HepG2 (cell line): ENCODE measurements around the gene THRAP3. TPM values are rescaled to one million over a fixed set of nuclear protein-coding genes. Genes with fewer than 3 reads are reported as not detected.

Experiments
- BRCA1 ChIP-seq: sonication (generic); formaldehyde crosslinking; IDR thresholded peaks from 2 replicates; pipeline ENCODE4 v1.4.0; 2020; ENCODE audit warnings: missing genetic modification reagents
- CCDC6 ChIP-seq: sonication (generic); formaldehyde crosslinking; IDR thresholded peaks from 2 replicates; pipeline ENCODE4 v1.8.1; 2022; ENCODE audit warnings: mild to moderate bottlenecking, missing genetic modification reagents, moderate library complexity
- EEA1 ChIP-seq: sonication (generic); formaldehyde crosslinking; IDR thresholded peaks from 2 replicates; pipeline ENCODE4 v1.5.1; 2020; ENCODE audit warnings: mild to moderate bottlenecking, missing genetic modification reagents, borderline replicate concordance
- ETV6 ChIP-seq: sonication (generic); formaldehyde crosslinking; conservative IDR thresholded peaks from 2 replicates; pipeline ENCODE4 v1.4.0; 2020; ENCODE audit warnings: missing genetic modification reagents
- FIP1L1 ChIP-seq: fragments of 200-400 bp; formaldehyde crosslinking; IDR thresholded peaks from 2 replicates; pipeline ENCODE4 v1.6.1; 2018; ENCODE audit warnings: low read depth, mild to moderate bottlenecking, low read length, moderate library complexity, borderline replicate concordance; ENCODE audit not compliant: insufficient read depth
- FOXK1 ChIP-seq: sonication (generic); formaldehyde crosslinking; IDR thresholded peaks from 2 replicates; pipeline ENCODE4 v1.4.0; 2020; ENCODE audit warnings: low read depth, missing genetic modification reagents, borderline replicate concordance
- GTF2F1 ChIP-seq: fragments of 150-350 bp; IDR thresholded peaks from 2 replicates; pipeline ENCODE4 v1.6.1; 2014; ENCODE audit warnings: low read length
- HOXD1 ChIP-seq: sonication (generic); formaldehyde crosslinking; IDR thresholded peaks from 2 replicates; pipeline ENCODE4 v1.5.0; 2020; ENCODE audit warnings: missing genetic modification reagents
- MBD4 ChIP-seq: IDR thresholded peaks from 2 replicates; pipeline ENCODE4 v1.6.1; 2012; ENCODE audit warnings: low read length, inconsistent platforms, borderline replicate concordance
- MED1 ChIP-seq: sonication (generic); formaldehyde crosslinking; IDR thresholded peaks from 2 replicates; pipeline ENCODE4 v1.4.0; 2020; ENCODE audit warnings: missing genetic modification reagents
- RERE ChIP-seq: IDR thresholded peaks from 2 replicates; pipeline ENCODE4 v1.6.1; 2016; ENCODE audit warnings: low read depth, missing genetic modification reagents, missing compliant biosample characterization
- SAP130 ChIP-seq: IDR thresholded peaks from 2 replicates; pipeline ENCODE4 v1.6.1; 2016; ENCODE audit warnings: low read depth
- SMARCE1 ChIP-seq: fragments of 450-650 bp; IDR thresholded peaks from 2 replicates; pipeline ENCODE4 v1.6.1; 2017; ENCODE audit warnings: borderline replicate concordance
- ZFP36L1 ChIP-seq: sonication (generic); formaldehyde crosslinking; IDR thresholded peaks from 2 replicates; pipeline ENCODE4 v1.8.0; 2022; ENCODE audit warnings: mild to moderate bottlenecking, missing genetic modification reagents, moderate library complexity
- ZNF142 ChIP-seq: sonication (generic); formaldehyde crosslinking; IDR thresholded peaks from 2 replicates; pipeline ENCODE4 v1.4.0; 2020; ENCODE audit warnings: missing genetic modification reagents
- ZNF207 ChIP-seq: fragments of 450-650 bp; IDR thresholded peaks from 2 replicates; pipeline ENCODE4 v1.6.1; 2016; ENCODE audit warnings: antibody characterized with exemption, borderline replicate concordance
- ZNF30 ChIP-seq: sonication (generic); formaldehyde crosslinking; IDR thresholded peaks from 2 replicates; pipeline ENCODE4 v1.5.0; 2020; ENCODE audit warnings: mild to moderate bottlenecking, missing genetic modification reagents
- ZNF510 ChIP-seq: sonication (generic); formaldehyde crosslinking; IDR thresholded peaks from 2 replicates; pipeline ENCODE4 v1.4.0; 2020; ENCODE audit warnings: low read depth, mild to moderate bottlenecking, missing genetic modification reagents
- ZNF543 ChIP-seq: sonication (generic); formaldehyde crosslinking; IDR thresholded peaks from 2 replicates; pipeline ENCODE4 v1.4.0; 2020; ENCODE audit warnings: mild to moderate bottlenecking, missing genetic modification reagents
- ZNF570 ChIP-seq: sonication (generic); formaldehyde crosslinking; IDR thresholded peaks from 2 replicates; pipeline ENCODE4 v1.4.0; 2020; ENCODE audit warnings: mild to moderate bottlenecking, missing genetic modification reagents, borderline replicate concordance
- ZNF841 ChIP-seq: sonication (generic); formaldehyde crosslinking; IDR thresholded peaks from 2 replicates; pipeline ENCODE4 v1.8.1; 2023; ENCODE audit warnings: missing genetic modification reagents, borderline replicate concordance
- polyA plus RNA-seq, 8 experiments: library from polyadenylated mRNA; depleted of rRNA in 3 of 8; stranded (reverse) in 7 of 8; unstranded in 1 of 8; fragments of >200 nt; fragmentation: Illumina TruSeq in 4 of 8; extraction: Trizol in 4 of 8; gene quantifications; 2 replicates each; pipeline versions ENCODE4 v1.2.1 to v1.2.3, GENCODE V29; 2011 to 2016; ENCODE audit warnings: low read depth in 4 of 8, missing spikeins in 1 of 8, mixed read lengths in 1 of 8; ENCODE audit not compliant: insufficient read depth in 1 of 8
- total RNA-seq, 5 experiments: library from RNA; depleted of rRNA; stranded (reverse); fragments of >200 nt; fragmentation: Illumina TruSeq; extraction: Trizol; gene quantifications; 2 replicates each; pipeline ENCODE4 v1.2.3, GENCODE V29; 2016; ENCODE audit warnings: low read depth in 1 of 5

THRAP3 gene
- total and polyA plus RNA-seq, 2 of the 13 experiments (the other 11 are each of a cell fraction or from before 2014, with no cell fraction given), result 45.0 to 92.6 TPM

DNA sequence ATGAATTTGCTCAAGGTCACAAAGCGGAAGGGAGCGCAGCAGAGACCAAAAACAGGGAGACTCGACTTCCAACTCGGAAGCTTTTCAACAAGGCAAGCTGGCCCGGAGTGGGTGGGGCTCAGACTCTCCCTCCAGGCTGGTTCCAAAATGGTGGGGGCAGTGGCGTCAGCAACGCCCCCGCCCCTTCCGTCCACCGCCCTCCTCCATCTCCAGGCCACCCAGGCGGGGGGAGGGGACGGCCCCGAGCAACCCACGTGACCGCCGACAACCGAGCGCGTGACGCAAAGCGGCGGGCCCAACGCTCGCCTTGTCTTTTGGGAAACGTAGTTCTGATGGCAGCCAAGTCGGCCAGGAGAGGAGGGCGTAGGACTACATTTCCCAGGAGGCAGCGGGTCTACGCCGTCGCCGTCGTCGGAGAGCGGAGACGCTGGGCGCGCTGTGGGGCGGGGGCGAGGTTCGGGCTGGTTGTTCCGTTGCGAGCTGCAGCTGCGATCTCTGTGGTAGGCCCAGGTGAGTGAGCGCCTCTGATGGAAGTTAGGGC is at the start of gene THRAP3 (continued):
- TF ChIP-seq FOXK1 (CRISPR knock-in tag) (peak; percentile 89; the same call in 1 of the 2 replicates), SAP130 (peak; percentile 90), BRCA1 (no peak), SMARCE1 (no peak), FIP1L1 (no peak), ZNF543 (no peak), RERE (peak; percentile 9; the same call in 1 of the 2 replicates), ETV6 (CRISPR knock-in tag) (no peak; the same call in 1 of the 2 replicates), ZNF142 (no peak), ZNF841 (CRISPR knock-in tag) (no peak), GTF2F1 (0 out of 2 replicates have a peak, but pooled peaks have one; percentile 50), ZNF30 (no peak), EEA1 (no peak), CCDC6 (peak; percentile 85; the same call in 1 of the 2 replicates), ZNF570 (CRISPR knock-in tag) (no peak), MBD4 (no peak), ZFP36L1 (CRISPR knock-in tag) (no peak), ZNF510 (CRISPR knock-in tag) (no peak), HOXD1 (CRISPR knock-in tag) (no peak), MED1 (CRISPR knock-in tag) (peak; percentile 46), ZNF207 (no peak)
